ENCODE measurements around the gene LDB3. TPM values are rescaled to one million over a fixed set of nuclear protein-coding genes. Genes with fewer than 3 reads are reported as not detected.
"Not testable (repeated sequence)": the region's sequence is repeated elsewhere in the genome, so short reads cannot be mapped to it uniquely, and the experiment has no call there.

The LDB3 gene
- total RNA-seq, 2 donors from 2014 or later, result 0.14 to 0.16 TPM

GRCh38 chr10:86733260-86733671 lies 65.0 kb downstream of the LDB3 start:
- H3K4me3 Mint-ChIP-seq, result no peak overlapping the region
- no peaks in the 10 kb centered on the region for H3K9me3 Mint-ChIP-seq
- H3K4me1 Mint-ChIP-seq (ENCODE audit: low read depth), result no peaks in the 10 kb centered on the region
- ATAC-seq (replicated peaks in 1 of 2) (no peak), DNase-seq (no peak)
- H3K27ac Mint-ChIP-seq, result no peak overlapping the region
- H3K36me3 Mint-ChIP-seq (ENCODE audit: insufficient read depth in 2 of 2), result no peaks in the 10 kb centered on the region
- H3K27me3 Mint-ChIP-seq (ENCODE audit: low read depth), result no peaks in the 10 kb centered on the region

- Mint-ChIP-seq H3K27ac (no peak overlapping the region), H3K9me3 (no peaks in the 10 kb centered on the region), H3K4me1 (ENCODE audit: low read depth) (no peaks in the 10 kb centered on the region), H3K27me3 (ENCODE audit: low read depth) (peaks cover 1% of the 10 kb centered on the region), H3K4me3 (no peak overlapping the region), H3K36me3 (ENCODE audit: insufficient read depth in 2 of 2) (no peaks in the 10 kb centered on the region)
- DNase-seq, result no peak
- no peak for ATAC-seq (replicated peaks in 1 of 2)
Observed at GRCh38 chr10:86734207-86734988, 66.1 kb downstream of the LDB3 start.

- not testable (repeated sequence) for H3K4me3 Mint-ChIP-seq; ATAC-seq (replicated peaks in 1 of 2); DNase-seq; H3K36me3 Mint-ChIP-seq (ENCODE audit: insufficient read depth in 2 of 2); H3K4me1 Mint-ChIP-seq (ENCODE audit: low read depth); H3K27me3 Mint-ChIP-seq (ENCODE audit: low read depth); H3K27ac Mint-ChIP-seq; H3K9me3 Mint-ChIP-seq
Observed at GRCh38 chr10:86735278-86735677, 67.0 kb downstream of the LDB3 start.

- Mint-ChIP-seq H3K4me3 (no peak overlapping the region), H3K27ac (no peak overlapping the region), H3K9me3 (no peaks in the 10 kb centered on the region), H3K4me1 (ENCODE audit: low read depth) (no peaks in the 10 kb centered on the region), H3K27me3 (ENCODE audit: low read depth) (peaks cover 6% of the 10 kb centered on the region), H3K36me3 (ENCODE audit: insufficient read depth in 2 of 2) (no peaks in the 10 kb centered on the region)
- ATAC-seq (replicated peaks in 1 of 2), result no peak
- no peak for DNase-seq
Observed at GRCh38 chr10:86742230-86742629, 73.9 kb downstream of the LDB3 start.

DNA sequence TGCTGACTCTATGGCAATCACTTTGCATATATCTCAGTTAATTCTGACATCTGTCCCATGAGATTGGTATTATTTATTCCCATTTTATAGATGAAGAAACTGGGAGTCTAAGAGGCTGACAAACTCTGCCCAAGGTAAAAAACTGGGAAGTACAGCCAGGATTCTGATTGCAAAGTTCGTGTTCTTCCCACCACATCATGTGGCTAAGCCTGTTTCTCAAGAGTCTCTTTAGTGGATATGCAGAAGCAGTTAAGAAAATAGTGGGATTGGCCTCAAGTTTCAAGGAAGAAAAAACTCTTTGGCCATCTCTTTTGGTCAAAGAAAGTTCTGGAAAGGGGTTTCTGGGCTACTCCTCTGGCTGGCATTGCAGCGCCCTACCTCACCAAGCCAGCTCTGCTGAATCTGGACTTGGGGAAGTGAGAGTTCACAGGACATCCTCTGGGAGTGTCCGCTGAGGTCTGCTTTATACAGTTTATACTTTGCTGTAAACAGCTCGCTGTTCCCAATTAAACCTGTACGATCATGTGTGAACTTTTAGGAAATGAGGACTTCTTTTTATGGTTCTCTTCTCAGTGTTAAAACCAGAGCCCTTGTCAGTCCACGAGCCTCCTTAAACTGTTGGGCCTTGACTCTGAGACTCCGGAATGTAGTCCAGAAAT lies 75.9 kb downstream of the LDB3 start:
- H3K27ac Mint-ChIP-seq, result no peak overlapping the region
- DNase-seq, result no peak
- no peaks in the 10 kb centered on the region for H3K36me3 Mint-ChIP-seq (ENCODE audit: insufficient read depth in 2 of 2)
- H3K9me3 Mint-ChIP-seq, result no peaks in the 10 kb centered on the region
- H3K4me1 Mint-ChIP-seq (ENCODE audit: low read depth), result no peaks in the 10 kb centered on the region
- no peak overlapping the region for H3K4me3 Mint-ChIP-seq
- peaks cover 6% of the 10 kb centered on the region for H3K27me3 Mint-ChIP-seq (ENCODE audit: low read depth)
- no peak for ATAC-seq (replicated peaks in 1 of 2)

GRCh38 chr10:86747796-86748581 lies 79.7 kb downstream of the LDB3 start:
- Mint-ChIP-seq H3K27ac (no peak overlapping the region), H3K4me3 (no peak overlapping the region), H3K9me3 (no peaks in the 10 kb centered on the region), H3K4me1 (ENCODE audit: low read depth) (peaks cover 9% of the 10 kb centered on the region), H3K27me3 (ENCODE audit: low read depth) (no peaks in the 10 kb centered on the region), H3K36me3 (ENCODE audit: insufficient read depth in 2 of 2) (no peaks in the 10 kb centered on the region)
- ATAC-seq (replicated peaks in 1 of 2) (no peak), DNase-seq (no peak)

DNA sequence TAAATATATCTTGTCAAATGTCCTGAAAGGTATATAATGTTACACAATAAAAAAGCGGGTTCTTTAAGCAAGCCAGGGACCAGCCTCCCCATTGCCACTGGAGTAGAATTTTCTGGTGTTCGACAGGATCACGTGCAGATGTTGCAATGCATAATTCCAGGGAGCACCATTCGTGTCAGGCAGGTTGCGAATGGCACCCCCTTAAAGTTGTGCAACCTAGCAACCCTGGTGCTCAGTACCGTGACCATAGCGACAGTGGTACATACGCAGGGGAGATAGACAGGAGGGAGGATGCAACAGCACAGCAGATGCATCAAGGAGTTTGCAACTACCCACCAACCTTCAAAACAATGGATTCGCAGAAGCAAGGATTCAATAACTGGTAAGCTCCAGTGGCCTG lies 81.5 kb downstream of the LDB3 start:
- Mint-ChIP-seq H3K4me3 (no peak overlapping the region), H3K27ac (no peak overlapping the region), H3K36me3 (ENCODE audit: insufficient read depth in 2 of 2) (no peaks in the 10 kb centered on the region), H3K9me3 (no peaks in the 10 kb centered on the region), H3K4me1 (ENCODE audit: low read depth) (peaks cover 15% of the 10 kb centered on the region), H3K27me3 (ENCODE audit: low read depth) (peaks cover 7% of the 10 kb centered on the region)
- no peak for ATAC-seq (replicated peaks in 1 of 2)
- DNase-seq, result no peak

- Mint-ChIP-seq H3K27ac (no peak overlapping the region), H3K4me3 (no peak overlapping the region), H3K9me3 (no peaks in the 10 kb centered on the region), H3K4me1 (ENCODE audit: low read depth) (peaks cover 21% of the 10 kb centered on the region), H3K36me3 (ENCODE audit: insufficient read depth in 2 of 2) (no peaks in the 10 kb centered on the region), H3K27me3 (ENCODE audit: low read depth) (peaks cover 13% of the 10 kb centered on the region)
- ATAC-seq (replicated peaks in 1 of 2), result no peak
- no peak for DNase-seq
Observed at GRCh38 chr10:86751477-86751876, 83.2 kb downstream of the LDB3 start.

DNA sequence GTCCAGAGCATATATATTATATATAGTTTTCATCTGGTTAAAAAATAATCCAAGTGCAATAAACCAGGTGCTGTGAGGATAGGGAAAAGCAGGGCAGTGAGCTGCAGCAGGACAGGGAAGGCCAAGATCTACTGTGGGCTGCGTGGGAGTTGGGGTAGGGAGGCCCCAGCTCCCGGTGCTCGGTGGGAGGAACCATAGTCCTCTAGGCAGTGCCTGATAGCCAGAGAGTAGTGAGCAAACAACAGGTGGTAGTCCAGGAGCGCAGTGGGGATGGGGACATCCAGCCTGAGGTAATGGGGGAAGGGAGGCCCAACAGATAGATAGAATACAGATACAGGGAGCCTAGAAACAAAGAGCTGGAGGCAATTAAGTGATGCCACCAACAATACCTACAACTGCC lies 84.0 kb downstream of the LDB3 start:
- no peak for ATAC-seq (replicated peaks in 1 of 2)
- H3K27ac Mint-ChIP-seq, result no peak overlapping the region
- H3K4me1 Mint-ChIP-seq (ENCODE audit: low read depth), result peaks cover 21% of the 10 kb centered on the region
- no peak for DNase-seq
- H3K36me3 Mint-ChIP-seq (ENCODE audit: insufficient read depth in 2 of 2), result peaks cover under 1% of the 10 kb centered on the region in 2 donors
- H3K27me3 Mint-ChIP-seq (ENCODE audit: low read depth), result peaks cover 13% of the 10 kb centered on the region
- no peak overlapping the region for H3K4me3 Mint-ChIP-seq
- H3K9me3 Mint-ChIP-seq, result no peaks in the 10 kb centered on the region

DNA sequence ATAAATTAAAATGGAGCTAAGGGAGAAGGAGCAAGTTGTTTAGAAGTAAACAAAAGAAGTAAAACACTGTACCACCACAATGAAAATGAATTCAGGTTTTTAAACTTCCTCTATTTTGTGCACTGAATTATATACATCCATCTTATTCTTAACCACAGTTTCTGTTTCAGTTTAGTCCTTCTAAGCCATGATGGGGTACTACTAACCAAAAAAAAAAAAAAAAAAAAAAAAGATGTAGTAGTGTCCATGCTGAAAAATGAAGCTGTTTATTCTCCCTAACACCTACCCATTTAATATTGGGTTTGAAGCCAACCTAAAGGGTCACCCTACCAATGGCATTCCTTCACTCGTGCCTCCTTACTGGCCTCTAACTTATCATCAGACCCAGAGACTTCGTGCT lies 84.7 kb downstream of the LDB3 start:
- Mint-ChIP-seq H3K4me3 (no peak overlapping the region), H3K27ac (no peak overlapping the region)
- ATAC-seq (replicated peaks in 1 of 2), result no peak

GRCh38 chr10:86753638-86754434 lies 85.5 kb downstream of the LDB3 start:
- Mint-ChIP-seq H3K4me1 (ENCODE audit: low read depth) (peaks cover 36% of the 10 kb centered on the region), H3K27ac (no peak overlapping the region), H3K27me3 (ENCODE audit: low read depth) (peaks cover 28% of the 10 kb centered on the region), H3K36me3 (ENCODE audit: insufficient read depth in 2 of 2) (peaks cover 3% of the 10 kb centered on the region in 2 donors), H3K9me3 (no peaks in the 10 kb centered on the region), H3K4me3 (peak overlapping the region in 1 of 2 donors; percentile 92)
- no peak for DNase-seq
- no peak for ATAC-seq (replicated peaks in 1 of 2)

More for the DNA sequence above, 84.7 kb downstream of the LDB3 start:
- peaks cover 3% of the 10 kb centered on the region in 2 donors for H3K36me3 Mint-ChIP-seq (ENCODE audit: insufficient read depth in 2 of 2)
- H3K27me3 Mint-ChIP-seq (ENCODE audit: low read depth), result peaks cover 20% of the 10 kb centered on the region
- H3K9me3 Mint-ChIP-seq, result no peaks in the 10 kb centered on the region
- DNase-seq, result no peak
- H3K4me1 Mint-ChIP-seq (ENCODE audit: low read depth), result peaks cover 28% of the 10 kb centered on the region

- no peak for ATAC-seq (replicated peaks in 1 of 2)
- DNase-seq, result no peak
- Mint-ChIP-seq H3K27ac (peak overlapping the region; percentile 87), H3K4me1 (ENCODE audit: low read depth) (peaks cover 43% of the 10 kb centered on the region), H3K9me3 (no peaks in the 10 kb centered on the region), H3K27me3 (ENCODE audit: low read depth) (peaks cover 38% of the 10 kb centered on the region), H3K4me3 (peak overlapping the region; percentile 85 to 92), H3K36me3 (ENCODE audit: insufficient read depth in 2 of 2) (peaks cover 3% of the 10 kb centered on the region in 2 donors)
Observed at GRCh38 chr10:86755454-86755739, 87.1 kb downstream of the LDB3 start.

Data from activated T-cell treated with anti-CD3 and anti-CD28 coated beads, Interleukin-2, amount 50 U/mL, for 72 hours (primary cell).